ENCODE results near the gene BCL2L12. TPM values are rescaled to one million over a fixed set of nuclear protein-coding genes. Genes with fewer than 3 reads are reported as not detected.
A peak's percentile ranks its signal among the peaks of the same experiment; 100 is the strongest.
"Not testable (repeated sequence)": the region's sequence is repeated elsewhere in the genome, so short reads cannot be mapped to it uniquely, and the experiment has no call there.

BCL2L12 gene
- total RNA-seq, 1 experiment from 2014 or later = 14.8 TPM

- no peak for DNase-seq (ENCODE audit: low spot score)
These were observed 44.7 kb downstream of the BCL2L12 start for GRCh38 chr19:49710372-49710951.

GRCh38 chr19:49712397-49712859, 46.7 kb downstream of the BCL2L12 start:
- peak; percentile 56 for DNase-seq (ENCODE audit: low spot score)

GRCh38 chr19:49713236-49713845, 47.6 kb downstream of the BCL2L12 start:
- DNase-seq (ENCODE audit: low spot score) = no peak

- no peak for DNase-seq (ENCODE audit: low spot score)
These were observed 50.4 kb downstream of the BCL2L12 start for GRCh38 chr19:49716154-49716553.

GRCh38 chr19:49718511-49718910, 52.8 kb downstream of the BCL2L12 start:
- no peak for DNase-seq (ENCODE audit: low spot score)

GRCh38 chr19:49718991-49719390, 53.3 kb downstream of the BCL2L12 start:
- DNase-seq (ENCODE audit: low spot score) = no peak

GRCh38 chr19:49719420-49719819, 53.7 kb downstream of the BCL2L12 start:
- not testable (repeated sequence) for DNase-seq (ENCODE audit: low spot score)

Other genes starting within 250 kb of the BCL2L12 start
- not detected in 2 replicates for gene PTH2, start 242.5 kb upstream of the BCL2L12 start, total RNA-seq (2014; rRNA removed; shearing (Covaris generic))
- gene GFY, start 240.5 kb upstream of the BCL2L12 start, total RNA-seq (2014; rRNA removed; shearing (Covaris generic)) = not detected in 2 replicates
- gene SLC17A7, start 224.4 kb upstream of the BCL2L12 start, total RNA-seq (2014; rRNA removed; shearing (Covaris generic)) = 0.25 and 0.45 TPM in 2 replicates
- 99.2 and 113 TPM in 2 replicates for gene PIH1D1, start 214.1 kb upstream of the BCL2L12 start, total RNA-seq (2014; rRNA removed; shearing (Covaris generic))
- 17.0 and 25.7 TPM in 2 replicates for gene ALDH16A1, start 212.7 kb upstream of the BCL2L12 start, total RNA-seq (2014; rRNA removed; shearing (Covaris generic))
- 2.6 and 6.0 TPM in 2 replicates for gene FLT3LG, start 191.7 kb upstream of the BCL2L12 start, total RNA-seq (2014; rRNA removed; shearing (Covaris generic))
- gene RPL13A, start 178.3 kb upstream of the BCL2L12 start, total RNA-seq (2014; rRNA removed; shearing (Covaris generic)) = 3,219 and 3,620 TPM in 2 replicates
- gene RPS11, start 169.5 kb upstream of the BCL2L12 start, total RNA-seq (2014; rRNA removed; shearing (Covaris generic)) = 6,191 and 6,227 TPM in 2 replicates
- 2.3 and 2.7 TPM in 2 replicates for gene FCGRT, start 153.3 kb upstream of the BCL2L12 start, total RNA-seq (2014; rRNA removed; shearing (Covaris generic))
- 6.1 and 7.6 TPM in 2 replicates for gene RCN3, start 137.9 kb upstream of the BCL2L12 start, total RNA-seq (2014; rRNA removed; shearing (Covaris generic))
- 95.7 and 114 TPM in 2 replicates for gene NOSIP, start 85.4 kb upstream of the BCL2L12 start, total RNA-seq (2014; rRNA removed; shearing (Covaris generic))
- 0.56 TPM in 1 of 2 replicates, not detected in the other for gene PRRG2, start 84.6 kb upstream of the BCL2L12 start, total RNA-seq (2014; rRNA removed; shearing (Covaris generic))
- 0.99 and 1.0 TPM in 2 replicates for gene PRR12, start 74.8 kb upstream of the BCL2L12 start, total RNA-seq (2014; rRNA removed; shearing (Covaris generic))
- gene RRAS, start 25.8 kb upstream of the BCL2L12 start, total RNA-seq (2014; rRNA removed; shearing (Covaris generic)) = 21.5 and 22.7 TPM in 2 replicates
- gene SCAF1, start 23.7 kb upstream of the BCL2L12 start, total RNA-seq (2014; rRNA removed; shearing (Covaris generic)) = 13.9 and 17.5 TPM in 2 replicates
- gene IRF3, start 76 bp upstream of the BCL2L12 start, total RNA-seq (2014; rRNA removed; shearing (Covaris generic)) = 123 and 133 TPM in 2 replicates
- gene PRMT1, start 11.3 kb downstream of the BCL2L12 start, total RNA-seq (2014; rRNA removed; shearing (Covaris generic)) = 629 and 716 TPM in 2 replicates
- 0.08 and 1.4 TPM in 2 replicates for gene ADM5, start 23.7 kb downstream of the BCL2L12 start, total RNA-seq (2014; rRNA removed; shearing (Covaris generic))
- 1.6 and 2.6 TPM in 2 replicates for gene CPT1C, start 25.2 kb downstream of the BCL2L12 start, total RNA-seq (2014; rRNA removed; shearing (Covaris generic))
- gene TSKS, start 97.4 kb downstream of the BCL2L12 start, total RNA-seq (2014; rRNA removed; shearing (Covaris generic)) = not detected in 2 replicates
- gene AP2A1, start 101.1 kb downstream of the BCL2L12 start, total RNA-seq (2014; rRNA removed; shearing (Covaris generic)) = 55.5 and 61.1 TPM in 2 replicates
- gene FUZ, start 147.4 kb downstream of the BCL2L12 start, total RNA-seq (2014; rRNA removed; shearing (Covaris generic)) = 26.2 and 31.7 TPM in 2 replicates
- 16.1 TPM in 2 replicates for gene MED25, start 152.4 kb downstream of the BCL2L12 start, total RNA-seq (2014; rRNA removed; shearing (Covaris generic))
- gene PTOV1, start 185.2 kb downstream of the BCL2L12 start, total RNA-seq (2014; rRNA removed; shearing (Covaris generic)) = 99.9 and 101 TPM in 2 replicates
- gene PNKP, start 201.6 kb downstream of the BCL2L12 start, total RNA-seq (2014; rRNA removed; shearing (Covaris generic)) = 20.5 and 22.7 TPM in 2 replicates
- gene AKT1S1, start 211.4 kb downstream of the BCL2L12 start, total RNA-seq (2014; rRNA removed; shearing (Covaris generic)) = 12.8 and 13.4 TPM in 2 replicates
- 2.6 and 6.8 TPM in 2 replicates for gene TBC1D17, start 211.8 kb downstream of the BCL2L12 start, total RNA-seq (2014; rRNA removed; shearing (Covaris generic))
- gene IL4I1, start 231.0 kb downstream of the BCL2L12 start, total RNA-seq (2014; rRNA removed; shearing (Covaris generic)) = 0.15 TPM in 1 of 2 replicates, not detected in the other

Data from H4 (cell line).